Endodermal cell (in vitro differentiated cells): Measurements from ENCODE around the gene NCOA6. TPM values are rescaled to one million over a fixed set of nuclear protein-coding genes. Genes with fewer than 3 reads are reported as not detected.

Experiments used
- DNase-seq: peaks from one replicate; pipeline ENCODE4 v3.0.0-alpha.2; 2017
- H3K27ac ChIP-seq: 2 replicates; pipeline ENCODE4 v1.5.1; 2013; ENCODE audit warnings: mild to moderate bottlenecking, low read depth, low read length, moderate library complexity
- H3K27me3 ChIP-seq: 2 replicates; pipeline ENCODE4 v1.6.1; 2013; ENCODE audit warnings: mild to moderate bottlenecking, low read length, moderate library complexity; ENCODE audit not compliant: insufficient read depth, control insufficient read depth, poor library complexity, severe bottlenecking
- H3K36me3 ChIP-seq: 2 replicates; pipeline ENCODE4 v1.7.0; 2013; ENCODE audit warnings: mild to moderate bottlenecking, low read length, moderate library complexity; ENCODE audit not compliant: control insufficient read depth, insufficient read depth
- H3K4me1 ChIP-seq: one replicate; pipeline ENCODE4 v1.7.0; 2013; ENCODE audit warnings: low read length; ENCODE audit not compliant: control insufficient read depth, insufficient read depth
- H3K4me3 ChIP-seq: 2 replicates; pipeline ENCODE4 v1.5.1; 2013; ENCODE audit warnings: mild to moderate bottlenecking, low read length, moderate library complexity
- H3K9ac ChIP-seq: 2 replicates; pipeline ENCODE4 v1.6.1; 2013; ENCODE audit warnings: mild to moderate bottlenecking, low read length, moderate library complexity; ENCODE audit not compliant: poor library complexity, severe bottlenecking; ENCODE audit errors: extremely low read depth
- H3K9me3 ChIP-seq: 2 replicates; pipeline ENCODE4 v1.6.1; 2013; ENCODE audit warnings: mild to moderate bottlenecking, low read length, moderate library complexity; ENCODE audit not compliant: control insufficient read depth
- H3K27ac Mint-ChIP-seq: 2 replicates; pipeline ENCODE4 v1.8.0; 2020; ENCODE audit warnings: mixed read lengths
- H3K27me3 Mint-ChIP-seq: 2 replicates; pipeline ENCODE4 v1.8.0; 2021; ENCODE audit warnings: mild to moderate bottlenecking, mixed read lengths; ENCODE audit not compliant: insufficient read depth
- H3K36me3 Mint-ChIP-seq: 2 replicates; pipeline ENCODE4 v1.8.0; 2020; ENCODE audit warnings: low read depth, mixed read lengths
- H3K4me1 Mint-ChIP-seq: 2 replicates; pipeline ENCODE4 v1.8.0; 2020; ENCODE audit warnings: mixed read lengths
- H3K4me3 Mint-ChIP-seq: 2 replicates; pipeline ENCODE4 v1.8.0; 2020; ENCODE audit warnings: mild to moderate bottlenecking, moderate library complexity, mixed read lengths
- H3K9me3 Mint-ChIP-seq: 2 replicates; pipeline ENCODE4 v1.8.0; 2020; ENCODE audit warnings: mild to moderate bottlenecking, mixed read lengths
- CTCF ChIP-seq: fragments of 200-600 bp; sonication (generic); conservative IDR thresholded peaks from 2 replicates; pipeline ENCODE4 v1.5.0; 2021; ENCODE audit warnings: antibody characterized with exemption, mild to moderate bottlenecking
- WGBS, 2 experiments: methylation state at CpG; one replicate each; pipeline versions ENCODE4 v1.1.5 to v1.1.7; 2013; ENCODE audit warnings: missing lambda C conversion rate in 2 of 2, mixed read lengths in 1 of 2; ENCODE audit not compliant: insufficient coverage in 1 of 2, insufficient read length in 1 of 2; 5-methylcytosine and 5-hydroxymethylcytosine counted together
- total RNA-seq, 2 donors: library from RNA; stranded (reverse); fragmentation: NEBNext Ultra II Directional in 1 of 2; extraction: Animal tissue kit (Norgen Biotek cat#: 25700) in 1 of 2; gene quantifications; 2 replicates in 1 of 2; 3 replicates in 1 of 2; pipeline ENCODE4 v1.2.1, GENCODE V29; 2021

NCOA6 gene
- total RNA-seq, 2 donors from 2014 or later: 27.1 to 37.4 TPM

DNA sequence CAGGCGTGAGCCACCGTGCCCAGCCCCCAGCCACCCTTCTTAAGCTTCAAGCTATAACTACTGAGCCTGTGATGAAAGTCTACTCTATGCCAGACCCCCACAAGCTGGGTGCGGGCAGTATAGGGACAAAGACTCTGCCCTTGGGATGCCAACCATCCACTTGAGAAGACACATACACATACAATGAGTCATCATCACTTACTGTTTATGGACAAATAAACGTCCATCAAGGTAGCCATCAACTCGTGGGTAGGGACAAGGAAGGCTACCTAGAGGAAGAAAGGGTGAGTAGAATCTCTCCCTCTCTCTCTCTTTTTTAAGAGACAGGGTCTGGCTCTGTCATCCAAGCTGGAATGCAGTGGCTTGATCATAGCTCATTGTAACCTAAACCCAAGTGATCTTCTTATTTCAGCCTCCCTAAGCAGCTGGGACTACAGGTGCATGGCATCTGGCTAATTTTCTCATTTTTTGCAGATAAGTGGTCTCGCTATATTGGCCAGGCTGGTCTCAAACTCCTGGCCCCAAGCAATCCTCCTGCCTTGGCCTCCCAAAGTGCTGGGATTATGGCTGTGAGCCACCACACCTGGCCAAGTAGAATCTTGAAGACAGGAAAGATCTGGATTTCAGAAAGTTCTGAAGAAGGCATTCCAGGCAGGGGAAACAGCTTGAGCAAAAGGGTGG, 123.9 kb downstream of the NCOA6 start:
- H3K27ac ChIP-seq: no peak overlapping the region
- H3K4me3 ChIP-seq: no peak overlapping the region
- H3K27me3 Mint-ChIP-seq: peaks cover 21% of the 10 kb centered on the region
- H3K36me3 ChIP-seq: no peaks in the 10 kb centered on the region
- H3K36me3 Mint-ChIP-seq: no peaks in the 10 kb centered on the region
- WGBS, 2 experiments: 86 to 92% methylated on average over 4 to 6 of the region's 6 CpGs
- H3K4me3 Mint-ChIP-seq: no peak overlapping the region
- H3K9me3 Mint-ChIP-seq: no peaks in the 10 kb centered on the region
- peaks cover 5% of the 10 kb centered on the region for H3K4me1 ChIP-seq
- no peak for DNase-seq
- no peak overlapping the region for H3K27ac Mint-ChIP-seq
- no peaks in the 10 kb centered on the region for H3K9me3 ChIP-seq
- H3K4me1 Mint-ChIP-seq: peaks cover 25% of the 10 kb centered on the region
- H3K27me3 ChIP-seq: peaks cover 8% of the 10 kb centered on the region
- no peak overlapping the region for H3K9ac ChIP-seq
- no peak for TF ChIP-seq CTCF

DNA sequence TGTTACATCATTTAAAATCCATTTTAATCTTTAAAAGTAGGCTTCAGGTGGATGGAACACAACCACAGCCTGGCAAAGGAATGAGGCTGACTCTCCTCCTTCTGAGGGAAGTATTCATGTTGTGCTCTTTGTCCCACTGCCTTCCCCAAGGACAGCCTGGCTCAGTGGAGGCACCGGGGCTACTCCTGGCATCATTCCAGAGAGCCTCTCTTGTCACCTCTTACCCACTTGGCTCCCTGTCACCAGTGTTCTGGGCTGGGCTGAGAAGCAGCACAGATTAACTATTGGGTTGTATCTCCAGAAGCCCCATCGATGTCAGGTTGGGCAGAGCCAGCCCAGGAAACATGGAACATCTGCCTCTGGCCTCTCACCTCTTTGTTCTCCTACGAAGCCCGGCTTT, 132.0 kb downstream of the NCOA6 start:
- WGBS, 2 experiments: 82 to 83% methylated on average over 1 to 4 of the region's 4 CpGs
- Histone ChIP-seq H3K9me3 (no peaks in the 10 kb centered on the region), H3K27ac (no peak overlapping the region), H3K27me3 (no peaks in the 10 kb centered on the region), H3K36me3 (no peaks in the 10 kb centered on the region), H3K4me3 (no peak overlapping the region), H3K4me1 (no peaks in the 10 kb centered on the region), H3K9ac (no peak overlapping the region)
- Mint-ChIP-seq H3K9me3 (no peaks in the 10 kb centered on the region), H3K4me1 (no peaks in the 10 kb centered on the region), H3K4me3 (no peak overlapping the region), H3K27me3 (peaks cover 9% of the 10 kb centered on the region), H3K27ac (no peak overlapping the region), H3K36me3 (no peaks in the 10 kb centered on the region)
- TF ChIP-seq CTCF: no peak
- no peak for DNase-seq

DNA sequence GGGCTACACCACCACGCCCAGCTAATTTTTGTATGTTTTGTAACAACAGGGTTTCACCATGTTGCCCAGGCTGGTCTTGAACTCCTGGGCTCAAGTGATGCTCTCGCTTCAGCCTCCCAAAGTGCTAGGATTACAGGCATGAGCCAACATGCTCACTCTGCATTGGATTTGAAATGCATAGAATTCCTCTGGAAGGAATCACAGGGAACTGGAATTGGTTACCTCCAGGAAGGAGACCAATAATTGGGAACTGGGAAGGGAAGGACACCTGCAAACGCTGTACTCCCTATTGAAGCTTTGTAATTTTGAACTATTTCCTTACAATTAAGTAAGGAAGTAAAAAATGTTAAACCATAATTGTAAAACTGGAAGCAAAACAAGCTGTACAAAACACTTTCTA, 133.6 kb downstream of the NCOA6 start:
- Histone ChIP-seq H3K27me3 (no peaks in the 10 kb centered on the region), H3K27ac (no peak overlapping the region), H3K4me3 (no peak overlapping the region), H3K4me1 (no peaks in the 10 kb centered on the region), H3K9me3 (no peaks in the 10 kb centered on the region), H3K36me3 (no peaks in the 10 kb centered on the region), H3K9ac (no peak overlapping the region)
- no peaks in the 10 kb centered on the region for H3K4me1 Mint-ChIP-seq
- H3K27me3 Mint-ChIP-seq: peaks cover 4% of the 10 kb centered on the region
- TF ChIP-seq CTCF: no peak
- 86 to 100% methylated on average over 2 of the region's 3 CpGs for WGBS, 2 experiments
- H3K4me3 Mint-ChIP-seq: no peak overlapping the region
- DNase-seq: no peak
- no peaks in the 10 kb centered on the region for H3K9me3 Mint-ChIP-seq
- no peaks in the 10 kb centered on the region for H3K36me3 Mint-ChIP-seq
- H3K27ac Mint-ChIP-seq: no peak overlapping the region
